ENCODE results near the gene CHST15. TPM values are rescaled to one million over a fixed set of nuclear protein-coding genes. Genes with fewer than 3 reads are reported as not detected.

The CHST15 gene
- total RNA-seq, 2 donors from 2014 or later, result 4.7 to 10.2 TPM

GRCh38 chr10:124009231-124010015, 84.0 kb downstream of the CHST15 start:
- Histone ChIP-seq H3K27me3 (no peaks in the 10 kb centered on the region), H3K9me3 (no peaks in the 10 kb centered on the region), H3K9ac (ENCODE audit: low read depth in 2 of 2, low read length in 2 of 2) (no peak overlapping the region), H3K27ac (no peak overlapping the region), H3K4me1 (no peaks in the 10 kb centered on the region), H3K4me3 (no peak overlapping the region), H3K36me3 (no peaks in the 10 kb centered on the region)
- DNase-seq, result no peak
- TF ChIP-seq CTCF (IDR thresholded peaks at IDR 0.05), result no peak
- intact Hi-C loops (cut with DNase I), result no loop called here

- no peaks in the 10 kb centered on the region for H3K36me3 ChIP-seq
- H3K27ac ChIP-seq, result no peak overlapping the region
- no peak for TF ChIP-seq CTCF (IDR thresholded peaks at IDR 0.05)
These were observed 84.7 kb downstream of the CHST15 start for GRCh38 chr10:124008681-124009080.

GRCh38 chr10:124008187-124008586, 85.2 kb downstream of the CHST15 start:
- H3K27me3 ChIP-seq, result no peaks in the 10 kb centered on the region
- no peak overlapping the region for H3K4me3 ChIP-seq
- no peaks in the 10 kb centered on the region for H3K36me3 ChIP-seq
- no peaks in the 10 kb centered on the region for H3K9me3 ChIP-seq
- no peaks in the 10 kb centered on the region for H3K4me1 ChIP-seq
- H3K9ac ChIP-seq (ENCODE audit: low read depth in 2 of 2, low read length in 2 of 2), result no peak overlapping the region
- no peak overlapping the region for H3K27ac ChIP-seq
- TF ChIP-seq CTCF (IDR thresholded peaks at IDR 0.05), result no peak
- intact Hi-C loops (cut with DNase I), result no loop called here
- DNase-seq, result no peak

More at GRCh38 chr10:124008681-124009080, 84.7 kb downstream of the CHST15 start:
- Histone ChIP-seq H3K27me3 (no peaks in the 10 kb centered on the region), H3K4me3 (no peak overlapping the region), H3K9ac (ENCODE audit: low read depth in 2 of 2, low read length in 2 of 2) (no peak overlapping the region), H3K9me3 (no peaks in the 10 kb centered on the region), H3K4me1 (no peaks in the 10 kb centered on the region)
- intact Hi-C loops (cut with DNase I), result no loop called here
- no peak for DNase-seq

- Histone ChIP-seq H3K9ac (ENCODE audit: low read depth in 2 of 2, low read length in 2 of 2) (no peak overlapping the region), H3K36me3 (no peaks in the 10 kb centered on the region), H3K27ac (no peak overlapping the region), H3K27me3 (no peaks in the 10 kb centered on the region), H3K4me3 (no peak overlapping the region), H3K9me3 (no peaks in the 10 kb centered on the region), H3K4me1 (no peaks in the 10 kb centered on the region)
- TF ChIP-seq CTCF (IDR thresholded peaks at IDR 0.05), result no peak
- intact Hi-C loops (cut with DNase I), result no loop called here
- no peak for DNase-seq
These were observed 85.6 kb downstream of the CHST15 start for GRCh38 chr10:124007773-124008145.

- H3K4me3 ChIP-seq, result no peak overlapping the region
- no peak overlapping the region for H3K27ac ChIP-seq
- no peaks in the 10 kb centered on the region for H3K36me3 ChIP-seq
- H3K9me3 ChIP-seq, result no peaks in the 10 kb centered on the region
- no peak overlapping the region for H3K9ac ChIP-seq (ENCODE audit: low read depth in 2 of 2, low read length in 2 of 2)
- TF ChIP-seq CTCF (IDR thresholded peaks at IDR 0.05), result no peak
- no peaks in the 10 kb centered on the region for H3K27me3 ChIP-seq
- no peaks in the 10 kb centered on the region for H3K4me1 ChIP-seq
- intact Hi-C loops (cut with DNase I), result no loop called here
- no peak for DNase-seq
These were observed 86.2 kb downstream of the CHST15 start for GRCh38 chr10:124007102-124007772.

Data from colonic mucosa (tissue), 4 donors.